Nephron (organoid): ENCODE data around the gene PRR5L.

Experiments
- H3K27ac Mint-ChIP-seq, 3 experiments: 2 replicates each; pipeline ENCODE4 v1.8.0; 2020; ENCODE audit warnings: mixed read lengths in 3 of 3, mild to moderate bottlenecking in 2 of 3, moderate library complexity in 1 of 3
- H3K27me3 Mint-ChIP-seq: 2 replicates; pipeline ENCODE4 v1.8.0; 2021; ENCODE audit warnings: low read depth, mild to moderate bottlenecking, moderate library complexity, mixed read lengths
- H3K36me3 Mint-ChIP-seq: 2 replicates; pipeline ENCODE4 v1.8.0; 2020; ENCODE audit warnings: low read depth, mixed read lengths
- H3K4me1 Mint-ChIP-seq: 2 replicates; pipeline ENCODE4 v1.8.0; 2020; ENCODE audit warnings: mixed read lengths
- H3K4me3 Mint-ChIP-seq, 3 experiments: 2 replicates each; pipeline ENCODE4 v1.8.0; 2020; ENCODE audit warnings: mild to moderate bottlenecking in 3 of 3, mixed read lengths in 3 of 3, moderate library complexity in 2 of 3
- H3K9me3 Mint-ChIP-seq: 2 replicates; pipeline ENCODE4 v1.8.0; 2020; ENCODE audit warnings: mixed read lengths
- CTCF ChIP-seq, 3 experiments: fragments of 200-600 bp; sonication (generic); IDR thresholded peaks; one replicate each; pipeline ENCODE4 v1.5.0; 2021; ENCODE audit warnings: antibody characterized with exemption in 3 of 3; ENCODE audit not compliant: unreplicated experiment in 3 of 3

Gene PRR5L

DNA sequence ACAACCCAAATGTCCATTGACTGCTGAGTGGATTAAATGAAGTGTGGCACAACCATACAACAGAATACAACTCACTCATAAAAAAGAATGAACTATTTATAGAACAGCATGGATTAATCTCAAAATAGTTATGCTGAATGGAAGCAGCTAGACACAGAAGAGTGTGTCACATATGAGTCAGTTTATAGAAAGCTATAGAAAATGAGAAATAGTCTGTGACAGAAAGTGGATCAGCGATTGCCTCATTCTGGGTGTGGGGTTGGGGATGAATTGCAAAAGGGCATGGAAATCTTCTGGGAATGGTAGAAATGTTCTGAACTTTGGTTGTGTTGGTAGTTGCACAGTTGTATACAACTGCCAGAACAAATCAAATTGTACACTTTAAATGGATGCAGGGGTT lies 37.4 kb downstream of the PRR5L start:
- H3K27ac Mint-ChIP-seq, result no peak overlapping the region
- no peaks in the 10 kb centered on the region for H3K36me3 Mint-ChIP-seq
- TF ChIP-seq CTCF (IDR thresholded peaks at IDR 0.05; ENCODE audit: unreplicated experiment in 3 of 3), result no peak
- H3K9me3 Mint-ChIP-seq, result no peaks in the 10 kb centered on the region
- no peak overlapping the region for H3K4me3 Mint-ChIP-seq
- H3K4me1 Mint-ChIP-seq, result no peaks in the 10 kb centered on the region
- peaks cover 14% of the 10 kb centered on the region for H3K27me3 Mint-ChIP-seq

GRCh38 chr11:36333897-36334296 lies 37.8 kb downstream of the PRR5L start:
- H3K4me1 Mint-ChIP-seq, result no peaks in the 10 kb centered on the region
- no peak overlapping the region for H3K4me3 Mint-ChIP-seq
- H3K27ac Mint-ChIP-seq, result no peak overlapping the region
- no peaks in the 10 kb centered on the region for H3K9me3 Mint-ChIP-seq
- H3K27me3 Mint-ChIP-seq, result peaks cover 14% of the 10 kb centered on the region
- no peaks in the 10 kb centered on the region for H3K36me3 Mint-ChIP-seq
- TF ChIP-seq CTCF (IDR thresholded peaks at IDR 0.05; ENCODE audit: unreplicated experiment in 3 of 3), result no peak

GRCh38 chr11:36339888-36340287 lies 43.8 kb downstream of the PRR5L start:
- H3K36me3 Mint-ChIP-seq, result no peaks in the 10 kb centered on the region
- H3K4me3 Mint-ChIP-seq, result no peak overlapping the region
- no peaks in the 10 kb centered on the region for H3K9me3 Mint-ChIP-seq
- H3K27ac Mint-ChIP-seq, result no peak overlapping the region
- H3K4me1 Mint-ChIP-seq, result peaks cover 9% of the 10 kb centered on the region
- TF ChIP-seq CTCF (IDR thresholded peaks at IDR 0.05; ENCODE audit: unreplicated experiment in 3 of 3), result no peak
- peaks cover 19% of the 10 kb centered on the region for H3K27me3 Mint-ChIP-seq

- TF ChIP-seq CTCF (IDR thresholded peaks at IDR 0.05; ENCODE audit: unreplicated experiment in 3 of 3), result no peak
- Mint-ChIP-seq H3K4me1 (peaks cover 9% of the 10 kb centered on the region), H3K36me3 (no peaks in the 10 kb centered on the region), H3K4me3 (no peak overlapping the region), H3K27ac (no peak overlapping the region), H3K9me3 (no peaks in the 10 kb centered on the region), H3K27me3 (peaks cover 19% of the 10 kb centered on the region)
These were observed 44.8 kb downstream of the PRR5L start for GRCh38 chr11:36340897-36341296.

GRCh38 chr11:36341915-36342314 lies 45.8 kb downstream of the PRR5L start:
- Mint-ChIP-seq H3K4me1 (peaks cover 9% of the 10 kb centered on the region), H3K36me3 (no peaks in the 10 kb centered on the region), H3K9me3 (no peaks in the 10 kb centered on the region), H3K27me3 (peaks cover 18% of the 10 kb centered on the region), H3K27ac (no peak overlapping the region), H3K4me3 (no peak overlapping the region)
- TF ChIP-seq CTCF (IDR thresholded peaks at IDR 0.05; ENCODE audit: unreplicated experiment in 3 of 3), result no peak

- H3K4me3 Mint-ChIP-seq, result no peak overlapping the region
- no peaks in the 10 kb centered on the region for H3K9me3 Mint-ChIP-seq
- H3K27ac Mint-ChIP-seq, result no peak overlapping the region
- H3K27me3 Mint-ChIP-seq, result peaks cover 14% of the 10 kb centered on the region
- peaks cover 9% of the 10 kb centered on the region for H3K4me1 Mint-ChIP-seq
- TF ChIP-seq CTCF (IDR thresholded peaks at IDR 0.05; ENCODE audit: unreplicated experiment in 3 of 3), result no peak
- H3K36me3 Mint-ChIP-seq, result no peaks in the 10 kb centered on the region
These were observed 46.2 kb downstream of the PRR5L start for GRCh38 chr11:36342327-36342726.
